ENCODE results near the gene NRXN2.

The NRXN2 gene

DNA sequence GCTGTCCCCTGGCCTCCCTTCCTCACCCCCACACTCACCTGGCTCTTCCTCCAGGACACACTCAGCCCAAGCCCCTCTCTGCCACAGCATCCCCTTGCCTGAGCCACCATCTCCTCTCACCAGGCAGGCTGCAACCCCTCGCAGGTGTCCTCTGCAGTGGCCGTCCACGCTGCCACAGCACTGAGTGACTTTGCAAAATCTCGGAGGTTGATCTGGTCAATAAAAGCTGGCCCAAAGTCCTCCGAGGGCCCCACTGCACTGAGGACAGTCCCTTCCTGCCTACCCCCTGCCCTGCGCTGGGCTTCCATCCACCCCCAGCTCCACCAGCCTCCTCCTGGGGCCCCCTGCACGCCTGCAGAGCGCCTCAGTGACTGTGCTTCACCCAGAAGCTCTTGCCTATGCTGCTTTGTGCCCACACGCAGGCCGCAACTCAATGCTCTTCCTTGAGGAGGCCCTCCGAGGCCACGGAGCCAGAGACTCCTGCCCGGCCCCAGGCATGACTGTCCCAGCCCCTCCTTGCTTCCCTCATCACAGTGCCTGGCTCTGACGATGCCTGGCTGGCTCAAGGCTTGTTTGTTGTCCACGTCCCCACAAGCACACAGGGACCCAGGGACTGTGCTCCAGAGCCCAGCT, 162.7 kb downstream of the NRXN2 start:
- no peak for DNase-seq

GRCh38 chr11:64559351-64560138, 163.5 kb downstream of the NRXN2 start:
- DNase-seq, result no peak

DNA sequence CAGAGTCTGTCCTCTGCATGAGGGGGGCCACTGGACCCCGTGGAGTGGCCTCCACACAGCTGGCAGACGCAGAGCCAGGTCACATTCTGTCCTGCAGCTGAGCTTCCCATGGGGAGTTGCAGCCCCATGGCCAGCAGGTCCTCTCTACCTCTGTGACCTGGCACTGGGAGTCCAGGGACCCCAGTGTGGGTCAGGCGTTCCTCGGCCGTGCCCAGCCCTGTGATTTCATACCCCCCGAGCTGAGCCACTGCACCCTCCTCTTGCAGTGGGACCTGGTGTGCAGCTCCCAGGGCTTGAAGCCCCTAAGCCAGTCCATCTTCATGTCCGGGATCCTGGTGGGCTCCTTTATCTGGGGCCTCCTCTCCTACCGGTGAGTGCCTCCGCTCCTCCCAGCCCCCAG, 164.1 kb downstream of the NRXN2 start:
- DNase-seq, result no peak

DNA sequence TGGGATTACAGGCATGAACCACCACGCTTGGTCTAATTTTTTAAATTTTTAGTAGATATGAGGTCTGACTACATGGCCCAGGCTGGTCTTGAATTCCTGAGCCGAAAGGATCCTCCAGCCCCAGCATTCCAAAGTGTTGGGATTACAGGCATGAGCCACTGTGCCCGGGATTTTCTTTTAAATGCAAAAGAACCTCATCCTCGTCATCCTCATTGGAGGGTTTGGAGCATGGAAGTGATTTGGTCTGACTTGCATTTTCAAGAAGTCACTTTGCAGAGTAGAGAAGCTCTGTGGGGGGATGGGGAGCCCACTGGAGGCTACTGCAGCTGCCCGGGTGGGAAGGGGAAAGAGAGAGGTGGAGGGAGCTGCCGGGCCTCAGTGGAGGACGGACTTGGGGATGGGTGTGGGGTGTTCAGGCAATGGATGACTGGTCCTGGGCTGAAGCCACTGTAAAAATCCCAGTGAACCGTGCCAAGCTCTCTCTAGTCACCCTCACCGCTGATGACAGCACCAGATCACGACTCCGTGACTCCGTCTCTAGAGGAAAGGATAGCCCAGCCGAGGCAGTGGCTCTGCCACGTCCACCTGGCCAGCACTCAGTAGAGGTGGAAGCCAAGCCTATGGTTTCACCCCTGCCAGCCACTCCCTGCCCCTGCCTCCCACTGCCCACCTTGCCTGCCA, 164.8 kb downstream of the NRXN2 start:
- DNase-seq, result no peak

DNA sequence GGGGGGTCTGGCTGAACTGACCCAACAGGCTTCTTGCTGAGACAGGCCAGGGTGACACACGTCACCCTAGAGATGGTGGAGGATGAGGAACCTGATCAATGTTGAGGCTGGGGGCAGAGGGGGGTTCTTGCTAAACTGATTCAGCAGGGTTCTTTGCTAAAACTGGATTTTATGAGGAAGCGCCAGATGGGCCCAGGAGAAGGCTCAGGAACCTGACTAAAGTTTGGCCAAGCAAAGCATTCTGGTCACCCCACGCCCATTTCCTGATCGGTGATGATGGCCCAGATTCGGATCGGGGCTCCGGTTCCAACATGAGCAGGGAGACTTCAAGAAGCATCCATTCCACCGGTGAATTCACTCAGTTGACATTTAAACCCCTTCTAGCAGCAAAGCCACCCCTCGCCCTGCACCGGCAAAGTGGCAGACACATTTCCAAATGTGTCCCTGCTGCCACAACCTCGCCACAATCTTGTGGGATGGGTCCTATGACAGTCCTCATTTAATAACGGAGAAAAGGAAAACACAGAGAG, 166.2 kb downstream of the NRXN2 start:
- no peak for DNase-seq
